ENCODE measurements around the gene CES1. TPM values are rescaled to one million over a fixed set of nuclear protein-coding genes. Genes with fewer than 3 reads are reported as not detected.
"Not testable (repeated sequence)": the region's sequence is repeated elsewhere in the genome, so short reads cannot be mapped to it uniquely, and the experiment has no call there.

The CES1 gene
- polyA plus RNA-seq, 3 donors from 2014 or later = 0.61 to 8.1 (median 1.9) TPM

DNA sequence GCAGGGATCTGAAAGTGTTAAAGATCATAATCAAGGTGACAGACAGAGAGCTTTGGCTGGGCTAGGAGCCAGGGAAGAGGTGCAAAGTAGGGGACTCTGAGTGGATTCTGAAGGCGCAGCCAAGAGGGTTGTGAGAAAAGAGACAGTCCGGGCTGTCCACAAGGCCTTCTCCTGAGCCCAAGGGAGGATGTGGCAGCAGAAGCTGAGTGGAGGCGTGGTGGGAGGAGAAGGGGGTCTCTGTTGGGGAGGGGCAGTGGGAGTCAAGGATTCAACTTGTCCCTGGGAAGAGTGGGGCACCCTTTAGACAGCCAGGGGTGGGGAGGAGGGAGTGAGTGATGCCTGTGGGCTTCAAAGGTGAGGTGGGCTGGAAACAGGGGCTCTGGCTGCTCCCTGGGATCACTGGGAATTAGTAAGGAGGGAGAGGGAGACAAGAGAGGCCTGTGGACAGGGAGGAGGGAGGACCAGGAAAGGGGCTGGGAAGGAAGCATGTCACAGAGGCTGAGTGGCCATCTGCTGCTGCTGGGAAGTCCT lies 10.6 kb downstream of the CES1 start:
- no peaks in the 10 kb centered on the region for H3K9me3 Mint-ChIP-seq
- no peak for DNase-seq
- H3K36me3 Mint-ChIP-seq = no peaks in the 10 kb centered on the region
- no peak overlapping the region for H3K27ac Mint-ChIP-seq
- no peaks in the 10 kb centered on the region for H3K4me1 Mint-ChIP-seq
- H3K4me3 Mint-ChIP-seq = no peak overlapping the region
- H3K27me3 Mint-ChIP-seq (ENCODE audit: low read depth in 3 of 3) = peaks cover 3 to 12% (median 4%) of the 10 kb centered on the region in 3 donors

DNA sequence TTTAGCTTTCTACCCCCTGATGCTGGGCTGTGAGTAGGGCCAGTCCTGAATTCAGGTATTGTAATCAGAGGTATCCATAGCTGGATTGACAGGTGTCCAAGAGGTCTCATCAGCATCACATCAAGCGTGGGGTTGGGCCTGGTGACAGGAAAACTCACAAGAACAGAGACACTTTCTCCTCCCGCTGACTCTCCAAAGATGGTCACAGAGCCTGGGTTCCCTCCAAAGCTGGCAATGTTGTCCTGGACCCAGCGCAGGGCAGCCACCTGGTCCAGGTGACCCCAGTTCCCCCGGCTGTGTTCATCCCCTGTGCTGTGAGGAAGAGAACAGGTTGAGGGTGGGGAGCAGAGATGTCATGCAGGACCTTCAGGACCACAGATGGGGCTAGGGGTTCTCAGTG lies 11.7 kb downstream of the CES1 start:
- Mint-ChIP-seq H3K27me3 (ENCODE audit: low read depth in 3 of 3) (peaks cover 4 to 17% (median 8%) of the 10 kb centered on the region in 3 donors), H3K36me3 (no peaks in the 10 kb centered on the region), H3K4me3 (no peak overlapping the region), H3K9me3 (no peaks in the 10 kb centered on the region), H3K4me1 (no peaks in the 10 kb centered on the region), H3K27ac (no peak overlapping the region)
- no peak for DNase-seq

DNA sequence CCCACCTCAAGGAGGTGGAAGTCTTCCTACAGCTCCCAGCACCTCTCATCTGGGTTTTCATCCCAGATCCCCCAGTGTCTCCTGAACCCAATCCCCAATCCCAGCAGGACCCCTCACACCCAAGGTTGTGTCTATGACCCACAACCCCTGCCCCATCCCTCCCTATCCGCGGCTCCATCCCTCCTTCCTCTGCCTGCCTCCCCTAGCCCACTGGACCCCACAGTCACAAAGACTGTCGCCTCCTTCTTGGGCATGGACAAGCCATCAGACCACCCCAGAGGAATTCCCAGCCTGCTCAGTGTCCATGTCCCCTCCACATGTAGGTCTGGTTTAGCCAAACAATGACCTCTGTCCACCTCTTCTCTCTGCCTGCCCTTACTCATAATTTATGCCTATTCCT lies 12.3 kb downstream of the CES1 start:
- no peaks in the 10 kb centered on the region for H3K36me3 Mint-ChIP-seq

DNA sequence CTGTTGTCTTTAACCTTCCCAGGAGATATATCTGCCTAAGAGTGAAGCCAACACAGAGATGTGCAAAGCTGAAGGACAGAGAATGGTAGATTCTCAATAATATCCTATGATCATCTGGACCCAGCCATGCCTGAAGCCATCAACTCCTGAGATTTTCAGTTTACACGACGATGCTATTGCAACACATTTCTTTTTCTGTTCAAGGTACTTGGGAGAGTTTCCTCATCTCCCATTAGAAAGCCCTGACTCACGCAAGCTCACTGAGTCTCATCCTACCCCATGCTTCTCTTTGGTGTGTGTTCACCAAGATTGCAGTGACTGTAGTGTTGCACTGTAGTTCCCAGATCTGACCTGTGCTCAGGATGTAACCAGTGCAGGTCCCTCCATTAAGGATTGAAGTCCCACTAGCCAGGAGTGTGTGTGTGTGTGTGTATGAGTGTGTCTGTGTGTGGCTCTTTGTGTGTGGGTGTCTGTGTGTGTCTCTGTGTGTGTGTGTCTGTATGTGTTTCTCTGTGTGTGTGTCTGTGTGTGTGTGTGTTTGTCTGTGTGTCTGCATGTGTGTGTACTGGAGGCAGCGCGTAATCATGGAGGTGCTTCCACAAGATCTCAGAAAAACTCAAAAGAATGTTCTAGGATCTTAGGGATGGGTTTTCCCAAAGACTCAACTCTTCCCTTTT lies 15.5 kb downstream of the CES1 start:
- Mint-ChIP-seq H3K36me3 (no peaks in the 10 kb centered on the region), H3K9me3 (no peaks in the 10 kb centered on the region), H3K4me1 (no peaks in the 10 kb centered on the region), H3K27ac (no peak overlapping the region), H3K4me3 (no peak overlapping the region), H3K27me3 (ENCODE audit: low read depth in 3 of 3) (peaks cover 7 to 25% (median 10%) of the 10 kb centered on the region in 3 donors)
- DNase-seq = no peak

More for the DNA sequence above, 12.3 kb downstream of the CES1 start:
- H3K4me1 Mint-ChIP-seq = no peaks in the 10 kb centered on the region
- no peak overlapping the region for H3K27ac Mint-ChIP-seq
- no peak for DNase-seq
- peaks cover 5 to 20% (median 8%) of the 10 kb centered on the region in 3 donors for H3K27me3 Mint-ChIP-seq (ENCODE audit: low read depth in 3 of 3)
- no peak overlapping the region for H3K4me3 Mint-ChIP-seq
- H3K9me3 Mint-ChIP-seq = no peaks in the 10 kb centered on the region

DNA sequence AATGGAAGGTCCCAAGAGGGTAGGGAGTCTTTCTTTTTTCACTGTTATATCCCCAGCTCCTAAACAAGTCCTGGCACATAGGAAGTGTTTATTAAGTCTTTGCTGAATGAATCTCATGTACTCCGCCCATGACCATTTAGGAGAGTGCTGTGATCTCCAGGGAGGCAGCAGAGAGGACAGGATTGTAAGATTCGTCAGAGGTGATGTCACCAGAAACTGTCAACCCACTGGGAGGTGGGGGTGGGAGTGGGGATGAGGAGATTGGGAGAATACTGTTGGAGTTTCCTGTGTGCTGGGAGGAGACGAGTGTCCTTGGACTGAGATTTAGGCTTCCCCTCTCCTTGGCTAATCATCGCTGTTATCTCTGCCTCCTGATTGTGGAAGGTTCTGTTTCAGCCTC lies 16.7 kb downstream of the CES1 start:
- peaks cover 6 to 25% (median 10%) of the 10 kb centered on the region in 3 donors for H3K27me3 Mint-ChIP-seq (ENCODE audit: low read depth in 3 of 3)
- H3K9me3 Mint-ChIP-seq, H3K4me1 Mint-ChIP-seq, H3K36me3 Mint-ChIP-seq, H3K27ac Mint-ChIP-seq, DNase-seq, H3K4me3 Mint-ChIP-seq: not testable (repeated sequence)

DNA sequence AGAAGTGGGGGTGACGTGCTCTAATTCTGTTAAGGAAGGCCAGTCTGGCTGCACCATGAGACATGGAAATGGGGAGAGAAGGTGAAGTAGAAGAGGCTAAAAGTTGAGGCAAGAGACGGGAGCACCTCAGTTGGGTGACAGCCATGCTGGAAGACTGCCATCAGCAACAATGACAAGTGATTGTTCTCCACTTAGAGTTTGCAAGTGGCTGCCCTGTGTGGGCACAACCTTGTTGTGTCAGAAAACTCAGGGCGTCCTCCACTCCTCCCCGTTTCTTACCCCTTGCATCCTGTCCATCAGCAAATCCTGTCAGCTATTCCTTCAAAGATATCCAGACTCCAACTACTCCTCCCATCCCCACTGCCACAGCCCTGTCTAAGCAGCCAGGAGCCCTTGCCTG lies 17.6 kb downstream of the CES1 start:
- Mint-ChIP-seq H3K27ac (no peak overlapping the region), H3K4me3 (no peak overlapping the region), H3K9me3 (no peaks in the 10 kb centered on the region), H3K4me1 (no peaks in the 10 kb centered on the region), H3K36me3 (no peaks in the 10 kb centered on the region), H3K27me3 (ENCODE audit: low read depth in 3 of 3) (peaks cover 6 to 28% (median 10%) of the 10 kb centered on the region in 3 donors)
- DNase-seq = no peak

DNA sequence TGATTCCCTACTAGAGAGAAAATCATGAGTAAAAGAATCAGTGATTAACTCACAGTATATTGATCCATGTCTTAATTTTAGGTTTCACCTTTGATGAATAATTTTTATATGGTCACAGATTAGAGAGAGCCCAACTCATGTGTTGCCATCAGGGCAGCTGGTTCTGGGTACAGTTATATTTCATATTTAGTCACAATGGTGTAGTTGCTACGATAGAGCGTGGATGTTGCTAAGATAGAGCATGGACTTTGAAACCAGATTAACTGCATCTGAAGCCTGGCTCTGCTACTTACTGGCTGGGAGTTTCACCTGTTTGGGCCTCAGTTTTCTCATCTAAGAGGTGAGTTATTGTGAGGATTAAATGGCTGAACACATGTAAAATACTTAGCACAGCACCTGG lies 18.7 kb downstream of the CES1 start:
- not testable (repeated sequence) for H3K9me3 Mint-ChIP-seq, H3K4me1 Mint-ChIP-seq, H3K36me3 Mint-ChIP-seq, H3K27ac Mint-ChIP-seq, H3K4me3 Mint-ChIP-seq, DNase-seq
- peaks cover 6 to 28% (median 10%) of the 10 kb centered on the region in 3 donors for H3K27me3 Mint-ChIP-seq (ENCODE audit: low read depth in 3 of 3)

DNA sequence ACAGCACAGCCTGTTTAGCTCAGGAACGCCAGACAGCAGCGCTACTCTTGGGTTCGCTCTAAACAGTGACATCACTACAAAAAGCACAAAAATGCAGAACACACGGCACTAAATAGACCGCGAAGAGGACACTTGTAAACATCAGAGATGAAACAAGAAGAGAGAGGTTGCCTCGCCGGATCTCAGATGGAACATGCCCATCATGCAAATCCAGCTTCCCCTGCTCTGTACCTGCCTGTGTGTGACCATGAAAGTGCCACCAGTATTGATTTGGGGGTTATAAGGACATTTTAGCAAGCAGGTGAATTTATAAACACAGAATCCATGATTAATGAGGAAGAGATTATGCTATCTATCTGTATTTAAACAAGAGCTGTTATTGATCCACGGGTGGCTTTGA lies 19.2 kb downstream of the CES1 start:
- not testable (repeated sequence) for H3K27ac Mint-ChIP-seq, H3K4me3 Mint-ChIP-seq, H3K9me3 Mint-ChIP-seq, H3K36me3 Mint-ChIP-seq, H3K4me1 Mint-ChIP-seq, DNase-seq
- H3K27me3 Mint-ChIP-seq (ENCODE audit: low read depth in 3 of 3) = peaks cover 6 to 28% (median 10%) of the 10 kb centered on the region in 3 donors

DNA sequence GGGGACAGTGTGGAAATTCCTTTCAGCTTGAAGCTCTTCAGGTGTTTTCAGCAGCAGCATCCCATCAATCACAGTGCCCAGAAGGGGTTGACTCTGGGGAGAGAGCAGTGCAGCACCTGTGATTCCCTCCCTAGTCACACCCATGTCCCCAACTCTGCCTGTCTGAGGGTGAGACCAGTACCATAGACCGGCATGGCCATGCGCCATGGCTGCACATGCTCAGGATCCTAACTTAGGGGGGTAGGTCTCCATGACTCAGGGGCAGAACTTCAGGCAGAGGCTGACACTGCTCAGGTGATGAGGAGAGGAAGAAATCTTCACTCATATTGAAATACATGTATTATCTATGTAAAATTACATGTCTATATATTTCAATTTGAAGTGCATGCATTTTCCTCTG lies 19.9 kb downstream of the CES1 start:
- no peaks in the 10 kb centered on the region for H3K36me3 Mint-ChIP-seq
- H3K27me3 Mint-ChIP-seq (ENCODE audit: low read depth in 3 of 3) = peaks cover 6 to 28% (median 10%) of the 10 kb centered on the region in 3 donors
- no peak overlapping the region for H3K27ac Mint-ChIP-seq
- H3K4me1 Mint-ChIP-seq = no peaks in the 10 kb centered on the region
- H3K9me3 Mint-ChIP-seq = no peaks in the 10 kb centered on the region
- no peak overlapping the region for H3K4me3 Mint-ChIP-seq
- DNase-seq = no peak

DNA sequence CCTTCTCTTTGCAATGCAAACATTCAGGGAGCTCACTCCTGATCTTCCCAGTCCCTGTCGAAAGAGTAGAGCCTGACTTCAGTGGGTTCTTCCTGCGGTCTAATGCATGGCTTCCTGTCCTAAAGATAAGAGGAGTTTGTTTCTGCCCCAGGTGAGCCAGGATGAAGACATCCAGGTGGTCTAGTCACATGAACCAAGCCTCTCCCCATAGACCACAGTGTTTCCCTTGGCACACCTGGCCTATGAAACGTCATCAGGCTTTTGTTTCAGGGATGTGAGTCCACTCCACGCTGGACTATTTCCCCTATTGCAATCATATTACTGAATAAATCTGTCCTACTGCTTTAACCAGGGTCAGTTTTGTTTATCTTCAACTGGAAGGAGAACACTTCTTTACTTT lies 21.1 kb downstream of the CES1 start:
- Mint-ChIP-seq H3K9me3 (no peaks in the 10 kb centered on the region), H3K27me3 (ENCODE audit: low read depth in 3 of 3) (peaks cover 4 to 20% (median 8%) of the 10 kb centered on the region in 3 donors), H3K36me3 (no peaks in the 10 kb centered on the region), H3K4me3 (no peak overlapping the region), H3K27ac (no peak overlapping the region), H3K4me1 (no peaks in the 10 kb centered on the region)
- DNase-seq = no peak

DNA sequence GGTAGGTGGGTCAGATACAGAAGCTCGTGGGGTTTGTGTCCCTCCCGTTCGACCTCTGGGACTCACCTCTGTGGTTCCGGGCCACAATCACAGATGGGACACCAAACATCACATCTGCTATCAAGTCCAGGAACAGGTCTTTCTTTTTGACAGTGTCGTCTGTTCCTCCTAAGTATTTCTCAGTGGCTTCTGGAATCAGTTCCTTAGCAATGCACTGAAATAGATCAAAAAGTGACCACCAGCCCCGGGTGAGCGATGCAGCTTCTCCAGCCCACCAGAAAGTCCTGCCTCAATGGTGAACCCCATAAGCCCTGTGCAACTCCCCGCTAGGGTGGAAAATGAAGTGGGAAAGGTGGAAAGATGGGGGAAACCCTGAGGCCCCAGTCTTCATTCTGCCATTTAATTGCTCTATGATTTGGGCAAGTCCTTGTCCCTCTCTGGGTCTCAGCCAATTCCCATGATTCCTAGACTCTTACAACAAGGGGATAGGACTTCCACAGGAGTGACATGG lies 22.4 kb downstream of the CES1 start:
- Mint-ChIP-seq H3K4me3 (no peak overlapping the region), H3K27ac (no peak overlapping the region), H3K27me3 (ENCODE audit: low read depth in 3 of 3) (peaks cover 2 to 15% (median 4%) of the 10 kb centered on the region in 3 donors), H3K36me3 (no peaks in the 10 kb centered on the region), H3K4me1 (no peaks in the 10 kb centered on the region), H3K9me3 (no peaks in the 10 kb centered on the region)
- DNase-seq = no peak

DNA sequence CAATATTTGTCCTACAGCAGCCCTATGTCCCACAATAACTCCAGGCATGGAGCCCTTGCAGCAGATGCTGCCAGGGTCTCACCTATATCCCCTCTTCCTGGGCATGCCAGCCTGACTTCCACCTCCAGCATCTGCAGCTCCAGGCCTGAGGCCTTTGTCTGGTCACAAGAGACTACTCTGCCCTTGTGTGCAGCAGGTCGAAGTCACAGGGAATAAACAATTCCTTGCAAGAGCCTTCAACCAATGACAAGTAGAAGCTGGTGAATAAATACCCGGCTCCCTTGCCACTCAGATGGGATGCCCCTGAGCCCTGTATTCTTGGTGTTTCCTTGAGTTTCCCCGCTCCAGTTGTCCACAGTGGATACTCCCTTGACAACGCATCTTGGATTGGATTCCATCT lies 23.0 kb downstream of the CES1 start:
- Mint-ChIP-seq H3K27me3 (ENCODE audit: low read depth in 3 of 3) (peaks cover 0 to 10% (median 4%) of the 10 kb centered on the region in 3 donors), H3K4me3 (no peak overlapping the region), H3K27ac (no peak overlapping the region), H3K4me1 (no peaks in the 10 kb centered on the region), H3K9me3 (no peaks in the 10 kb centered on the region), H3K36me3 (no peaks in the 10 kb centered on the region)
- DNase-seq = no peak

DNA sequence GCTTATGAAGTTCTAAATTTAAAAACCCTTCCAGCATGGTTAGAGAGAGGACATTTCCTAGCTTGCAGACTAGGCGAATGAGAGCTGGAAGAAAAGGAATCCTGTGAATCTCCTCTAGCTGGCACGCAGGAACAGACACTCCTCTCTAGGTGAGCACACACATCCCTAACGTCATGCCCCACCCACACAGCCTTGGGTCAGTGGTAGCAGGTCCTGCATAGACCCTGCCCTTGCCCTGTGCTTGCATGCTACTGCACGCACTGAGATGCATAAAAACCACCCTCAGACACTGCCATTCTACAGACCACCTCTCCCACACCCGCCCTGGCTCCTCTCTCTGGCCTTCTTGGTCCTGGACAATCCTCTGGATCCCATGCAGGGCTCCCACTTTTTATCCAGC lies 23.5 kb downstream of the CES1 start:
- no peaks in the 10 kb centered on the region for H3K36me3 Mint-ChIP-seq
- H3K27me3 Mint-ChIP-seq (ENCODE audit: low read depth in 3 of 3) = peaks cover 0 to 10% (median 4%) of the 10 kb centered on the region in 3 donors
- no peaks in the 10 kb centered on the region for H3K9me3 Mint-ChIP-seq
- no peaks in the 10 kb centered on the region for H3K4me1 Mint-ChIP-seq
- DNase-seq = no peak
- no peak overlapping the region for H3K27ac Mint-ChIP-seq
- H3K4me3 Mint-ChIP-seq = no peak overlapping the region

DNA sequence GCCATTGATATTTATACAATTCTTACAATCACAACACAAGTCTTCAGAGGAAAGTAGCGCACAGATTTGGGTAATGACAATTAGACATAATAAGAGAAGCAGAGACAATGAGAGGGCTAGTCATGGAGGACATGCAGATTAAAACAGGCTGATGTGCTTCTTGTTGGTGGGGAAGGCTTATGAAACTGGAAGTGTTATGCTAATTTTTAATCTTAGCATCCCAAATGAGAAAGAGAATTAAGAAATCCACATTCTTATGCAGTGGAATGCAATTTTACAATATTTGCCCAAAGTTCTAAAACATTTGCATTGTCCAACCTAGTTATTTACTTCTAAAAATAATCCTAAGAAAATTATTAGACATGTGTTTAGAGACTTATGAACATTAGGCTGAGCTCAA lies 24.6 kb downstream of the CES1 start:
- not testable (repeated sequence) for H3K36me3 Mint-ChIP-seq, H3K4me1 Mint-ChIP-seq, H3K27ac Mint-ChIP-seq

DNA sequence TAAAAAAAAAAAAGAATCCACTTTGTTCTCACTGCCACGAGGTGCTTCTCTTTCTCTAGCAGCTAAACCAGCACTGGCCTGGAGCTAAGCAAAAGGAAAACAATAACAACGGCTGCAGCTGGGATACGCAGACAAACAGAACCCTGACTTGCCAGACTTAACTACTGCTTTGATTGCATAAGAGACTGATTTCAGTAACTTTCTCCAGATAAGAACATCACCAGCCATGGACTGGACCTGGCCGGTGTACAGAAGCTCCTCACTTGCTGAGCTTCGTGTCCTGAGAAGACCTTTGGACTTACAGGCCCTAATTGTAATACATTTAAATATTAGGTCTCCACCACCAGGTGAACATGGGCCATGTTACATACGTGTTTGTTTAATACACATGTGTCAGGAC lies 27.8 kb downstream of the CES1 start:
- not testable (repeated sequence) for DNase-seq; H3K27me3 Mint-ChIP-seq (ENCODE audit: low read depth in 3 of 3); H3K4me3 Mint-ChIP-seq; H3K27ac Mint-ChIP-seq; H3K36me3 Mint-ChIP-seq; H3K9me3 Mint-ChIP-seq; H3K4me1 Mint-ChIP-seq

More for the DNA sequence above, 24.6 kb downstream of the CES1 start:
- H3K4me3 Mint-ChIP-seq; H3K27me3 Mint-ChIP-seq (ENCODE audit: low read depth in 3 of 3); DNase-seq; H3K9me3 Mint-ChIP-seq: not testable (repeated sequence)

Data from immature natural killer cell (primary cell).